GM18507 (cell line): ENCODE measurements around the gene HLA-DQA1.
A peak's percentile ranks its signal among the peaks of the same experiment; 100 is the strongest.
"Not testable (repeated sequence)": the region's sequence is repeated elsewhere in the genome, so short reads cannot be mapped to it uniquely, and the experiment has no call there.

ENCODE experiments used
- DNase-seq: peaks from one replicate; pipeline ENCODE4 v3.0.0; 2011; ENCODE audit warnings: low read depth; ENCODE audit not compliant: insufficient read length; ENCODE audit errors: extremely low spot score
- FAIRE-seq: peaks from 2 replicates; lab custom pipeline; 2011; peaks lifted over from hg19 to GRCh38; lab: Jason Lieb, UNC

HLA-DQA1 gene

DNA sequence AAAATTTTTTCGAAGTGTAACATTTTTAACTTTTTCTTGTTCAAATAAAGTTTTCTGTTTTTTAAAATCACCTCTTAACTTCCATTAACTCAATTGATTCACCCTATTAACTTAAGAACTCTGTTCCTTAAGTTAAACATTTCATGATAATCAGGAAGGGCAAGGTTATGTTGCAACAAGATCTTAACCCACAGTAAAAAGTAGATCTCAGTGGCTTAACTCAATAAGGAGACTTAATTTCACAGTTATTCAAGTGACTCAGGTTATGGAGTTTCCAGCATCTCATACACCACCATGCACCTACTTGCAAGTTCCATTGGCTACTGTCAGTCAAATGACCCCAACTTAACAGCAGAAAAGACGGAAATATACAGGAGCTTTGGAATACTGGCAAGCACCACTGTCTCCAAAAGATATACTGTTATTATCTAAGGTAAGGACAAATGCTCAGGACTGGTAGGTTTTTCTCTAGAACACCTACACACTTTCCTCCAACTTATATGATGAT, 18.1 kb downstream of the HLA-DQA1 start:
- DNase-seq (no peak), FAIRE-seq (no peak)

DNA sequence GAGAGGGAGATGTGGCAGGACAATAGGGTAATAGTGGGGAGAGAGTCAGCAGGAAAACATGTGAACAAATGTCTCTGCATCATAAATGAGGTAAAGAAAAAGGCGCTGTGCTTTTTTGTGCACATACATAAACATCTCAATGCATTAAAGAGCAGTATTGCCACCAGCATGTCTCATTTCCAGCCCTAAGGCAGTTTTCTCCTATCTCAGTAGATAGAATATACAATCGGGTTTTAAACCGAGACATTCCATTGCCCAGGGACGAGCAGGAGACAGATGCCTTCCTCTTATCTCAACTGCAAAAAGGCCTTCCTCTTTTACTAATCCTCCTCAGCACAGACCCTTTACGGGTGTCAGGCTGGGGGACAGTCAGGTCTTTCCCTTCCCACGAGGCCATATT, 20.1 kb downstream of the HLA-DQA1 start:
- not testable (repeated sequence) for DNase-seq, FAIRE-seq

DNA sequence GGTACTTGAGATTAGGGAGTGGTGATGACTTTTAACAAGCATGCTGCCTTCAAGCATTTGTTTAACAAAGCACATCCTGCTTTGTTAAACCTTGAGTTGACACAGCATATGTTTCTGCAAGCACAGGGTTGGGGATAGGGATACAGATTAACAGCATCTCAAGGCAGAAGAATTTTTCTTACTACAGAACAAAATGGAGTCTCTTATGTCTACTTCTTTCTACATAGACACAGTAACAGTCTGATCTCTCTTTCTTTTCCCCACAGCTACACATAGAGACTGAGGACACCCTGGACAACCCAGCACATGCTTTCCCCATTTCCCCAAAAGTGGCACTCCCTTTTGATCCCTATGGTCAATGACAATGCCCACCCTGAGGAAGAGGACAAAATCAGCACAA, 20.6 kb downstream of the HLA-DQA1 start:
- FAIRE-seq, DNase-seq: not testable (repeated sequence)

DNA sequence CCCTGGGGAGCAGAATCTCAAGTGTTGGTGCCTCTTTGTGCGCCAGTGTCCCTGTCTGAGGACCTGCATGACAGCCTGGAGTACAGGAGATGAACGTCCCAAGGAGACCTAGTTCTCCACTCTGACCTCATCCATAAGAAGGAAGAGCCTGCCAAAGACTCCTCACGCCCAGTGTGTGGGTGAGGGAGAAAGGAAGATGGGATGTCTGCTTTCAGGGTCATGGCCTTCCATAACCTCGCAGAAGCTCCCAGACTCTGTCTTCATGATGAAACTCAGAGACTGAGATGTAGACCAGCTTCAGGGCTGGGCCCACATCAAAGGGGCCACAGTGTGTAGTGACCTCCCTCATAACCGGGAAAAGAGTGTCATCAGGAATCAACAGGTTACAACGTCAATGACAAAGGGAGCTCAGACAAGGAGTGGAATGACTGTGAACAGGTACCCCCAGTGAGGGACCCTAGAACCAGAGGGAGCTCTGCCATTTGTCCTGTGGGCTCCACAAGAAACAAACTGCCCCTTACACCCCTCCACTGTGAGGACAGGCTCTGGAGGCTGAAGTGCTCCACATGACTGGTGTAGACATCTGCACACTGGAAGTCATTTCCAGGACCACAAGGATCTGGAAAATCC, 21.2 kb downstream of the HLA-DQA1 start:
- FAIRE-seq (no peak), DNase-seq (no peak)

DNA sequence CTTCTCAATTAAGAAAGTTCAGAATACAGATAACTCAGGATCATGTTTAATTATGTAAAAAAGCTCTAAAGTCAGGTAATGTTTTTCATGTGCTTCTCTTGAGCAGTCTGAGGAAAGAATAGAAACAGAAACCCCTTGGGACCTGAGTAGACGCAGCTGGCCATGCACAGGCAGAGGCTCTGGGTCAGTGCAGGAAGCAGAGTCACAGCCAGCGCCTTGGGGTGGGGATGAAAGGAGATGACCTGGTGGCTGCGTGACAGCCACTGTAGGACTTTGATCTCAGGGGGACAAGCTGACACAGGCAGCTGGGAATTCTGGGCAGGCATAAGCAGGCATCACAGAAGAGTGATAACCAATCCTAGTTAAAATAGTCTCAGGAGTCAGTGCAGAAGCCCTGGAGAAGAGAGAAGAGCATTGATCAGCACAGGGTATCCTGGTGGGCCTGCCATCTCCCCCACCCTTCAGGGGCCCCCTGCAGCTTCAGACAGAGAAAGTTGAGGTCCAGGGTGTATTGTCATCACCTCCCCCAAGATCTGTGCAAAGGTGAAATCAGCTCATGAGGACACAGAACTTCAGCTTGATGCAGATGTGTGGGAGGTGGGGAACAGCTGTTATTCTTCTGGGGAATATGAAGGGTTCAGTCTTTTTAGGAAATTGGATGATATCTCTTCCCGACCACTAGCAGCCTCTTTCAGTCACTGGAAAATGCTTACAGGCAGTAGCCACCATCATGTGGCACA, 22.8 kb downstream of the HLA-DQA1 start:
- peak; percentile 94 for FAIRE-seq
- DNase-seq = no peak

DNA sequence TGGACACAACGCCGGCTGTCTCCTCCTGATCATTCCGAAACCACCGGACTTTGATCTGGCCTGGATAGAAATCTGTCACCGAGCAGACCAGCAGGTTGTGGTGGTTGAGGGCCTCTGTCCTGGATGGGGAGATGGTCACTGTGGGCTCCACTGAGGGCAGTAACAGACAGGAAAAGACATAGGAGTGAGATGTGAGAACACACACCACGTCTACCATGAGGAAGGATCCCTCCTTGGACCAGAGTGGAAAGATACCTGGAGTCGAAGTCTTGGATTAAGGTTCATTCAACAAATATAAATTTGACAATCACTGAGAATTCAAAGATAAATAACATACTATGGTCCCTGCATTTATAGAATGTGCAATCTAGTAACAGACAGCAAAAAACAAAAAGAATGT, 24.9 kb downstream of the HLA-DQA1 start:
- DNase-seq (no peak), FAIRE-seq (no peak)

DNA sequence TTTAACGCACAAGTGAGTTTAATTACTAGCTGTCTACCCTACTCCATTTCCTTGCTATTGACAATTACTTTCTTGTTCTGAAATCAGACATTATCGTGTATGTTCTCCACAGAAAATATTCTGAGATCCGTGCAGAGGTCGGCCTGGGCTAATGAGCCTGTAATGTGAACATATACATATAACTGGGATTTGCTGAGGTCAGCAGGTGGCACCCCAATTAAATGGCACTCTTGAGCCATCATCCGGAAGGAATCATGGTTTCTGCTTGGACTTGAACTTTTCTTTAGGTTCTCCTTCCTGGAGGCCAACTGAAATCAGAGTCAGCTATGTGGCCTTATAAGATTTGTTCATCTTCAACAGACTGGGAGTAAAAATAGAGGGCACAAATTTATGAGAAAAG, 25.6 kb downstream of the HLA-DQA1 start:
- FAIRE-seq = no peak
- DNase-seq = no peak

DNA sequence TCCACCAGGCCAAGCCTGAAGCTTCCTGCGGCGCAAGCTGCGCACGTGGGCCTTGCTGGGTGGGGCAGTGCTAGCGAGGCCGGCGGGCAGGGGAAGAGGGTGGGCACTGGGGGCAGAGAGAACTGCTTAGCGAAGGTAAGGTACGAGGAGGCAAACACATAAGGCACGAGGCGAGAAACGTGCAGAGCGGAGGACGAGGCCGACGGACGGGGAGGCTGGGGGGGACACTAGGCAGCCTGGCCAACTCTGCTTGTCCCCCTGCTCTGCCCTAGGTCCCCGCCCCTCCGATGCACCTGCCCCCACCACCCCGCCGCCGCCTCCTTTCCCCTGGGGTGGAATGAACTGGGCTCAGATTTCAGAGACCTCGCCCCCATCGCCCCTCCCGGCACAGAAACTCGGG, 27.1 kb downstream of the HLA-DQA1 start:
- FAIRE-seq = no peak
- no peak for DNase-seq

DNA sequence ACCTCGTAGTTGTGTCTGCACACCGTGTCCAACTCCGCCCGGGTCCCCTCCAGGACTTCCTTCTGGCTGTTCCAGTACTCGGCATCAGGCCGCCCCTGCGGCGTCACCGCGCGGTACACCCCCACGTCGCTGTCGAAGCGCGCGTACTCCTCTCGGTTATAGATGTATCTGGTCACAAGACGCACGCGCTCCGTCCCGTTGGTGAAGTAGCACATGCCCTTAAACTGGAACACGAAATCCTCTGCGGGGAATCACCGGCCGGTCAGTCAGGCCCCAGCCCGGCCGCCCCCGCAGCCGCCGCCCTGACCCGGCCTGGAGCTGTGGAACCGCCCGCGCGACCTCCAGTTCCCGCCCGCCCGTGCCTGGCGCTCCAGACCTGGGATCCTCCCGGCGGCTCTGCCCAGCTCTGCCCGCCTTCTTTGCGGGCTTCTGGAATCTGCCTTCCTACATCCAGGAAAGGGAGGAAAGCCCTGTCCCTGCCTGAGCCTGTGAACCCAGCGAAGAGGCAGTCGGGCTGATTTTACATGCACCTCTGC, 27.7 kb downstream of the HLA-DQA1 start:
- DNase-seq = no peak
- peak; percentile 50 for FAIRE-seq

DNA sequence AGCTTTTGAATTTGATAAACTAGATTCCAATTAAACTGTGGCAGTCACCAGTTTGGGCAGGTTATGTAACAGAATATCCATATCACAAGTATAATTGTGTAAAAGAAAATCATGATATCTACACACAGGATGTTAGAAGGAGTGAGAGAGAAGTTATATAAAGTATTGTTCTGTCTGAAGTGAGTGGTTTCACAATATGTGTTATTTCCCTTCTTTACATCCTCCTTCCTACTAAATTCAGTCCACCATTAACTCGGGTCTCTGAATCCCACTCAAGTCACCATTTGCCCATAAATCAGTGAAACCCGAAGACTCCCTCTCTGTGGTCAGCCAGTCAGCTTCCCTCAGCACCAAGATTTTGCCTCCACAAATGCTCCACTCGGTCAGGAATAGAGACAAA, 28.5 kb downstream of the HLA-DQA1 start:
- DNase-seq = no peak
- peak; percentile 71 for FAIRE-seq

DNA sequence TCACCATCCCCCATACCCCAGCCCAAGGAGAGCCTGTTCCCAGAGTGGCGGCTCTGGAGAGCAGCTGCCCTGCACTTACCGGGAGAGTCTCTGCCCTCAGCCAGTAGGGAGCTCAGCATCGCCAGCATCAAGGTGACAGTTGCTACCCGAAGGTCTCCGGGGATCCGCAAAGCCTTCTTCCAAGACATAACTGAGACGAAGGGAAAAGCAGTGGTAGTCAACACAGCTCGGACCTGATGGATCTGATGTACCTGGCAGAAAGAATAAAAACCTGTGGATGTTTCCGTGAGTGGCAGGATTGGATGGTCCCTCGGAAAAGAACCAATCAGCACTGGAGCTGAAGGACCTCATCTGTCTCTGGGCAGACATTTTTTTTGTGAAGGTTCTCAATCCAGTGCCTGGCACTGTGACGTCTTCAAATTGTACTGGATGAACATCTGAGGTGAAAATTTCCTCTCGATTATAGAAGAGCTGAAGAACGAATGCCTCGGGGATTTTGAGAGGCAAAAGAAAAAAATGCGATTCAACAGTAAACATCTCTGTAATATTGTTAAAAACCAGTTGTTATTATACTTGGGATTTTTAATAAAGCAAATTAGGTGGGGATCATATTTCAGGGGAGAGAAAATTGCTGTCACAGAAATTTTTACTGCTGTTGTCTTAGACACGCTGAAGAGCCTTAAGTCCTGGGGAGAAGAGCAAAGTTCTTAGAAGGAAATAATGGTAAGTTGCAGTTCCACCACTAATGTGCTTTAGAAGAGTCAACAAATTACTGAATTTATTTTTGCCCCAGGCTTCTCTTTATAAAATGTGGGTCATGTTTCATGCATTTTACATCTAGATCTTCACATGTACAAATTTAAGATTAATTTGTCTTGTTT, 29.5 kb downstream of the HLA-DQA1 start, which contains the start of gene HLA-DQB1:
TSS of gene HLA-DQB1 (minus strand) at position 238 of the 881 bp plus-strand sequence. CDS start at position 188, 50 bp downstream.
- DNase-seq = peak; percentile 54
- peak; percentile 99 for FAIRE-seq

DNA sequence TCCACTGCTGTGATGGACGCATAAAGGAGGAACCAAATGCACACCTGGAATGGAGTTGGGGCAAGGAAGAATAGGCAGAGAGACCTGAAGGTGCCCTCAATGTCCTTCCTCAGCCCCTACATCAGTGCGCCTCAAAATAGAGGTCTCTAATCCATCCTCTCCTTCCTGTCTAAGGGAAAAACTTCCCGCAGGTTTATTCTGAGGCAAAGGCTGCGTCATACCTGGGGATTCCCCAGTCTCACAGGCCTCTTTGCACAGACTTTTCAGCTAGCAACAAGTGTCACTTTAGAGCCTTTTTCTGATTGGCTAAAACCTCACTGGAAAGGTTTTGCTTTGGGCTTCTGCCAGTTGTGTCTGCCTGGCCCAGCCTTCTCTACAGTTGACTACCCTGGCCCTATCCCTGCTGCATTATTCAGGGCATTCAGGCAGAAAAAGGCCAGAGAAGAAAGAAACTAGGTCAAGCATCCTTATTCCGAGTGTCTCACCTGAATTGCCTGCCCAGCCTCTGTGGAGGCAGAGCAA, 31.1 kb downstream of the HLA-DQA1 start:
- peak; percentile 100 for FAIRE-seq
- peak; percentile 49 for DNase-seq

DNA sequence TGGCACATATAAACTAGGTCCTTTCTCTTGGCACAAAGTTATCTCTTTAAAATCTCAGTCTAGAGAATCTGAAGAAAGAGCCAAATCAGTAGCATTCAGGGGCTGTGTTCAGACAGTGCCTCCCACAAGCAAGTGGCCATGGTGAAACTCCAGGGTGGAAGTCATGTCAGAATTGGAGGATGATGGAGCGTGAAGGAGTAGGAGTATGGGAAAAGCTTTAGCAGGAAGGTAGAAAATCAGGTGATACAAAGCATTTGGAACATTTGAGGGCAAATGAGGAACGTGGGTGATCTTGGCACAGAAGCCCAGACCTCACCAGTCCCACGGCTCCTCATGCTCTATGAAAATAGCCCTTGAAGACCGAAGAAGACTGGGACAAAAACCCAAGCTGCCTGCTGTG, 32.0 kb downstream of the HLA-DQA1 start:
- no peak for FAIRE-seq
- DNase-seq = no peak

DNA sequence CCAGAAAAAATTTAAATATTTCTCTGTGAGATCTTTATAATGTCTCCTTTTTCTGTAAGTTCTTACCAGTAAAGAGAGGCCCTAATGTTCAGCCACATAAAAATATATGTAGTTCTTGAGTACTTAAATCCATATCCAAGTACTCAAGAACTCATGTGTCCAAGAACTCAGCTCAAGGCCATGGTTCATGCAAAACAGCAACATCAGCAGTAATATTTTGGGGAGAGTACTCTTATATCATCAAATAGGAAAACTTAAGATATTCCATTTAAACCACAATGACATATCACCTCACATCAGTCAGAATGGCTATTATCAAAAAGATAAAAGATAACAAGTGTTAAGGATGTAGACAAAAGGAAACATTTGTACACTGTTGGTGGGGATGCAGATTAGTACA, 32.7 kb downstream of the HLA-DQA1 start:
- FAIRE-seq = no peak
- DNase-seq = no peak

DNA sequence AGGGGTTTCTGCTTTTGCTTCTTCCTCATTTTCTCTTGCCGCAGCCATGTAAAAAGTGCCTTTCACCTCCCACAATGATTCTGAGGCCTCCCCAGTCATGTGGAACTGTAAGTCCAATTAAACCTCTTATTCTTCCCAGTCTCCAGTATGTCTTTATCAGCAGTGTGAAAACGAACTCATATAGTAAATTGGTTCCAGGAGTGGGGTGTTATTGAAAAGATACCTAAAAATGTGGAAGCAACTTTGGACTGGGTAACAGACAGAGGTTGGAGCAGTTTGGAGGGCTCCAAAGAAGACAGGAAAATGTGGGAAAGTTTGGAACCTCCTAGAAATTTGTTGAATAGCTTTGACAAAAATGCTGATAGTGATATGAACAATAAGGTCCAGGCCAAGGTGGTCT, 34.7 kb downstream of the HLA-DQA1 start:
- FAIRE-seq, DNase-seq: not testable (repeated sequence)

DNA sequence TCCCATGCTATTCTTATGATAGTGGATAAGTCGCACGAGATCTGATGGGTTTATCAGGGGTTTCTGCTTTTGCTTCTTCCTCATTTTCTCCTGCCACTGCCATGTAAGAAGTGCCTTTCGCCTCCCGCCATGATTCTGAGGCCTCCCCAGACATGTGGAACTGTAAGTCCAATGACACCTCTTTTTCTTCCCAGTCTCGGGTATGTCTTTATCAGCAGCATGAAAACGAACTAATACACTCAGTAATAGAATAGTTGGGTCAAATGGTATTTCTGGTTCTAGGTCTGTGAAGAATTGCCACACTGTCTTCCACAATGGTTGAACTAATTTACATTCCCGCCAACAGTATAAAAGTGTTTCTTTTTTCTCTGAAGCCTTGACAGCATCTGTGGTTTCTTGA, 36.9 kb downstream of the HLA-DQA1 start:
- not testable (repeated sequence) for FAIRE-seq

DNA sequence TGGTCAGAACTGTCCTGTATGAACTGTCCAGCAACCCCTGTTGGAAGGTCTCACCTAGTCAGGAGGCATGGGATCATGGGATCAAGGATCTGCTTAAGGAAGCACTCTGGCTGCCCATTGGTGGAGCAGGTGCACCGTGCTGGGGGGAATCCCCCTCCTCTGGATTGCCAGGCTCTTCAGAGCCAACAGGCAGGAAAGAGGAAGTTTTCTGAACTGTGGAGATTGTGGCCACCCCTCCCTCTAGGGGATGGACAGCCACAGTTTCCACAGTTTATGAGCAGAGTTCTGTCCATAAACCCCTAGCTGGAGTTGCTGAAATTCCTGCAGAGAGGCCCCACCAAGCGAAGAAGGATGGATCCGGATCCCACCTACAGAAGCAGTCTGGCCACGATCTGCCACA, 42.3 kb downstream of the HLA-DQA1 start:
- no peak for FAIRE-seq

More for the DNA sequence above, 36.9 kb downstream of the HLA-DQA1 start:
- not testable (repeated sequence) for DNase-seq

DNA sequence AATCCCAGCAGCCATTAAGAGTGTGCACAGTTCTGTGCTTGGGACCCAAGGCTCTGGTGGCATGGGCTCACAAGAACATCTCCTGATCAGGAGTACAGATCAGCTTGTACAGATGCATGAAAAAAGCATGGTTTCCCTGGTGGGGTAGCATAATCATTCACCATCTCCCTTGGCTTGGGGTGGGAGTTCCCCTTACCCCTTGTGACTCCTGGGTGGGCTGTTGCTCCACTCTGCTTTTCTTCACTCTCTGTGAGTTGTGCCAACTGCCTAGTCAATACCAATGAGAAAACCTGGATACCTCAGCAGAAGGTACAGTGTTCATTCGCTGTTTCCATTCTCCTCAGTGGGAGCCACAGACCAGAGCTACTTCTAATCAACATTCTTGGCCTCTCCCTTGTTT, 42.8 kb downstream of the HLA-DQA1 start:
- DNase-seq = no peak
- no peak for FAIRE-seq

More for the DNA sequence above, 42.3 kb downstream of the HLA-DQA1 start:
- DNase-seq = no peak

DNA sequence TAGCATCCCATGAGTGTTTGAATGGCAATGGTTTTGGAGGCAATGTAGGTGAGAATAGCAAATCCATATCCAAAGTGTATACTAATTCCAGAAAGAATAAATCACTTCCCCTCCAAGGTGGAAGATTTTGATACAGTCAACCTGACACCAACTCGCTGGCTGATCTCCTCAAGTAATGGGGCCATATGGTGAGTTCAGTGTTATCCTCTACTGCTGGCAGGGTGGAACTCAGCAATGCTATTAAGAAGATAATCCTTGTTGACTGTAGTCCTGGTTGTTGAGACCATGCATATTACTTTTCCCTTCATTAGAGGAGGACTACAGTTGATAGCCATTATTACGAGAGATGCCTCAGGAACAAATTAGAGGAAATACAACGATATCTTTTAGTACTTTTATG, 47.0 kb downstream of the HLA-DQA1 start:
- FAIRE-seq (no peak), DNase-seq (no peak)
